IPS-20b (cell line): ENCODE data around the gene HOXD10.

Source experiments
- H3K27ac ChIP-seq: one replicate; pipeline ENCODE4 v1.5.1; 2013; ENCODE audit warnings: low read length
- H3K27me3 ChIP-seq: 2 replicates; pipeline ENCODE4 v1.6.1; 2013; ENCODE audit warnings: mild to moderate bottlenecking, low read length, inconsistent platforms; ENCODE audit not compliant: insufficient read depth
- H3K36me3 ChIP-seq: 2 replicates; pipeline ENCODE4 v1.6.1; 2013; ENCODE audit warnings: low read depth, mild to moderate bottlenecking, inconsistent platforms, low read length, moderate library complexity; ENCODE audit not compliant: insufficient read depth
- H3K4me1 ChIP-seq: 2 replicates; pipeline ENCODE4 v1.6.1; 2013; ENCODE audit warnings: mild to moderate bottlenecking, control low read depth, inconsistent platforms, low read length, moderate library complexity; ENCODE audit not compliant: insufficient read depth
- H3K4me3 ChIP-seq: 2 replicates; pipeline ENCODE4 v1.5.1; 2013; ENCODE audit warnings: mild to moderate bottlenecking, low read length, inconsistent platforms
- H3K9ac ChIP-seq: 2 replicates; pipeline ENCODE4 v1.6.1; 2013; ENCODE audit warnings: low read depth, mild to moderate bottlenecking, inconsistent platforms, low read length, moderate library complexity
- H3K9me3 ChIP-seq: 2 replicates; pipeline ENCODE4 v1.6.1; 2013; ENCODE audit warnings: mild to moderate bottlenecking, low read depth, low read length, inconsistent platforms; ENCODE audit not compliant: insufficient read depth

The HOXD10 gene

GRCh38 chr2:176099159-176099727, 17.3 kb upstream of the HOXD10 start:
- H3K9me3 ChIP-seq, result peaks cover 12% of the 10 kb centered on the region; the same call in 1 of the 2 replicates
- H3K36me3 ChIP-seq, result no peaks in the 10 kb centered on the region
- no peak overlapping the region for H3K27ac ChIP-seq
- H3K4me3 ChIP-seq, result no peak overlapping the region
- H3K4me1 ChIP-seq, result peaks cover 13% of the 10 kb centered on the region; the same call in 1 of the 2 replicates
- H3K9ac ChIP-seq, result no peak overlapping the region
- H3K27me3 ChIP-seq, result peaks cover 100% of the 10 kb centered on the region

- H3K9me3 ChIP-seq, result peaks cover 12% of the 10 kb centered on the region; the same call in 1 of the 2 replicates
- H3K36me3 ChIP-seq, result no peaks in the 10 kb centered on the region
- no peak within 1 kb of the TSS for H3K9ac ChIP-seq
- peaks cover 13% of the 10 kb centered on the region; the same call in 1 of the 2 replicates for H3K4me1 ChIP-seq
- H3K27me3 ChIP-seq, result peaks cover 100% of the 10 kb centered on the region
- no peak within 1 kb of the TSS for H3K4me3 ChIP-seq
- H3K27ac ChIP-seq, result no peak within 1 kb of the TSS
Observed at GRCh38 chr2:176099728-176100546, 16.6 kb upstream of the HOXD10 start, which contains the start of gene HOXD12. TSS of gene HOXD12 (plus strand) at chr2:176099795. CDS start at chr2:176099802, 7 bp downstream.

GRCh38 chr2:176100547-176101140, 15.9 kb upstream of the HOXD10 start:
- Histone ChIP-seq H3K4me3 (no peak overlapping the region), H3K27me3 (peaks cover 100% of the 10 kb centered on the region), H3K9ac (no peak overlapping the region), H3K36me3 (no peaks in the 10 kb centered on the region), H3K9me3 (peaks cover 12% of the 10 kb centered on the region; the same call in 1 of the 2 replicates), H3K27ac (no peak overlapping the region), H3K4me1 (peaks cover 13% of the 10 kb centered on the region; the same call in 1 of the 2 replicates)

- H3K9ac ChIP-seq, result no peak overlapping the region
- H3K27ac ChIP-seq, result no peak overlapping the region
- no peak overlapping the region for H3K4me3 ChIP-seq
- peaks cover 100% of the 10 kb centered on the region for H3K27me3 ChIP-seq
- peaks cover 11% of the 10 kb centered on the region; the same call in 1 of the 2 replicates for H3K4me1 ChIP-seq
- H3K36me3 ChIP-seq, result no peaks in the 10 kb centered on the region
- peaks cover 12% of the 10 kb centered on the region; the same call in 1 of the 2 replicates for H3K9me3 ChIP-seq
Observed at GRCh38 chr2:176101216-176101830, 15.3 kb upstream of the HOXD10 start.

GRCh38 chr2:176101842-176102241, 14.7 kb upstream of the HOXD10 start:
- Histone ChIP-seq H3K4me3 (no peak overlapping the region), H3K9ac (no peak overlapping the region), H3K27me3 (peaks cover 100% of the 10 kb centered on the region)

GRCh38 chr2:176102309-176102866, 14.2 kb upstream of the HOXD10 start:
- H3K4me3 ChIP-seq, result no peak overlapping the region
- peaks cover 5% of the 10 kb centered on the region; the same call in 1 of the 2 replicates for H3K4me1 ChIP-seq
- no peaks in the 10 kb centered on the region for H3K36me3 ChIP-seq
- H3K27me3 ChIP-seq, result peaks cover 100% of the 10 kb centered on the region
- peaks cover 12% of the 10 kb centered on the region; the same call in 1 of the 2 replicates for H3K9me3 ChIP-seq
- no peak overlapping the region for H3K9ac ChIP-seq
- H3K27ac ChIP-seq, result no peak overlapping the region

More at GRCh38 chr2:176101842-176102241, 14.7 kb upstream of the HOXD10 start:
- no peaks in the 10 kb centered on the region for H3K36me3 ChIP-seq
- no peak overlapping the region for H3K27ac ChIP-seq
- peaks cover 12% of the 10 kb centered on the region; the same call in 1 of the 2 replicates for H3K9me3 ChIP-seq
- peaks cover 6% of the 10 kb centered on the region; the same call in 1 of the 2 replicates for H3K4me1 ChIP-seq

GRCh38 chr2:176103194-176103593, 13.4 kb upstream of the HOXD10 start:
- no peak overlapping the region for H3K27ac ChIP-seq
- no peaks in the 10 kb centered on the region; the same call in 1 of the 2 replicates for H3K4me1 ChIP-seq
- H3K9me3 ChIP-seq, result peaks cover 12% of the 10 kb centered on the region; the same call in 1 of the 2 replicates
- H3K9ac ChIP-seq, result no peak overlapping the region
- peaks cover 100% of the 10 kb centered on the region for H3K27me3 ChIP-seq
- H3K4me3 ChIP-seq, result no peak overlapping the region
- H3K36me3 ChIP-seq, result no peaks in the 10 kb centered on the region

- H3K36me3 ChIP-seq, result no peaks in the 10 kb centered on the region
- no peak overlapping the region for H3K9ac ChIP-seq
- no peaks in the 10 kb centered on the region for H3K4me1 ChIP-seq
- peaks cover 10% of the 10 kb centered on the region; the same call in 1 of the 2 replicates for H3K9me3 ChIP-seq
- no peak overlapping the region for H3K4me3 ChIP-seq
- no peak overlapping the region for H3K27ac ChIP-seq
- H3K27me3 ChIP-seq, result peaks cover 100% of the 10 kb centered on the region
Observed at GRCh38 chr2:176103742-176104315, 12.7 kb upstream of the HOXD10 start.

GRCh38 chr2:176104316-176105077, 12.1 kb upstream of the HOXD10 start:
- Histone ChIP-seq H3K4me1 (no peaks in the 10 kb centered on the region), H3K27me3 (peaks cover 100% of the 10 kb centered on the region), H3K36me3 (no peaks in the 10 kb centered on the region), H3K9me3 (peaks cover 6% of the 10 kb centered on the region; the same call in 1 of the 2 replicates), H3K9ac (no peak overlapping the region), H3K27ac (no peak overlapping the region), H3K4me3 (no peak overlapping the region; the same call in 1 of the 2 replicates)

GRCh38 chr2:176105078-176105729, 11.4 kb upstream of the HOXD10 start:
- Histone ChIP-seq H3K36me3 (no peaks in the 10 kb centered on the region), H3K27ac (no peak overlapping the region), H3K9me3 (peaks cover 5% of the 10 kb centered on the region; the same call in 1 of the 2 replicates), H3K27me3 (peaks cover 100% of the 10 kb centered on the region), H3K4me3 (no peak overlapping the region; the same call in 1 of the 2 replicates), H3K4me1 (no peaks in the 10 kb centered on the region), H3K9ac (no peak overlapping the region)
